T-helper 1 cell (primary cell): ENCODE results near the gene CTSD.

Experiments
- DNase-seq, 5 donors: peaks; one replicate each; pipeline ENCODE4 v3.0.0-alpha.2; 2012 to 2020

The CTSD gene

DNA sequence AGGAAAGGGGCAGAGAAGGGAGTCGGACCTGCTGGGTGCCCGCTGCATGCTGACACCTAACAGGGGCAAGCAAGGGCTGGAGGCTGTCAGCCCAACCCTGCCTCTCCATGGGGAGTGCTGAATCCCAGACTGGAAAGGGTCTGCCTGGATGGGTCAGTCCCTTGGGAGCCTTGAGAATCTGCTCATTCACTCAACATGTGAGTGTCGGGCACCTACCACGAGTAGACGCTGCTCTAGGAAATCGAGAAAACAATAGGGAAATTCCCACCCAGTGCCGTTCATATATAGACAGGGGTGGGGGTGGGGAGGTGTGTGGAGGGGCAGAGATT is 4.4 kb upstream of the CTSD start:
- DNase-seq: no peak

DNA sequence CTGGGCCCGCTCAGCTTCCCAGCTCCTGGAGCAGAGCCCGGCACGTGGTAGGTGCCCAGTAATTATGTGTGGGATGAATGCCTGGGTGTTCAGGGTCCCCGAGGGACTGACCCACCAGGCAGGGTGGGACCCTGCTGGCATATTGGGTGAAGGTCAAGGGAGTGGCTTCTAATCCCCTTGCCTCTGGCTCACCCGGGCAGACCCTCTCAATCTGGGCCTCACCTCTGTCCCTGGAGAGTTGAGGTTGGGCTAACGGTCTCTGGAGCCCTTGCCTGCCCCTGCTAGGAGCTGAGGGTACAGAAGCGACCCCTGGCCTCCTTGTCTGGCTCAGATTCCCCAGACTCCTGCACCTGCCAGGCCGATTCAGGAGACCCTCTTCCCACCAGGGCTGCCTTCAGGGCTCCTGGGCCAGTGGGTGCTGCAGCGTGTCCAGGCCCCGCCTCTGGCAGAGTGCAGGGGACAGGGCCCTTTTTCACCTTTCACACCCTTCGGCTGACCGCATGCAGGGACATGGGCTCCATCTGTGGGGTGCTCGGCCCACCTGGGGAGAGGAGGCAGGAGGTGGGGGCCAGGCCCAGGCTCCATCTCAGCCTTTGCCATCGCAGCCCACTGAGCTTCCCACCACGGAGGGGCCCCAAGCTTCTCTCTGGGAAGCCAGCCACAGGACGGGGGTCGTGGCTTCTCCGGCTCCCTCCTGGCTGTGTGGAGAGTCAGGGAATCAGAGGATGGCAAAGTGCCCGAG is 3.8 kb upstream of the CTSD start:
- peak in 1 of 5 donors; percentile 5 for DNase-seq

DNA sequence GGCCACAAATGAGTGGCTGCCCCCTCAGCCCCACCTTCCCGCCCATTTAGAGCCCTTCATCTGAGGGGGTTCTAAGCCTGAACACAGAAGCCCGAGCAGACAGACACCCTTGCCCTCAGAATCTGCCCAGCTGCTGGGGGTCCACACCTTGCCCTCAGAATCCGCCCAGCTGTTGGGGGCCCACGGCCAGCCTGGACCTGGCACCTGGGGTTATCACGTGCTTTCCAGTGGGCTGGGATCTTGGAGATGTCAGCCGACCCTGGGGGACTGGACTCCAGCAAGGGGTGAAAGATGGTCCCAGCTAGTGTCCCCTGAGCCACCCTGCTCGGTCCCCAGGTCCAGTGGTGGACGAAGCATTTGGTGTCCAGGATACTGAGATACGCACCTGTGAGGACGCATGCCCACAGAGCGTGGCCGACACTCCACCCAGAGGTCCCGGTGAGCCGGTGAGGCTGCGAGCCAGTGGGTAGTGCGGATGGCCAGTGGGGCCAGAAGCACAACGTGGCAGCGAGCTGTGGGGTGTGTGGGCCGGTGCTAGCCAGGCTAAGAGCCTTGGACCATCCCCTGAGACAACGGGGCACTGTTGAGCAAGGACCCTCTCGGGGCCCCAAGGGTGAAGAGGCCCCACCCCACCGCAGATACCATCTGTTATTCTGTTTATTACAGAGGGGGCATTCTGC is 3.1 kb upstream of the CTSD start:
- no peak for DNase-seq

DNA sequence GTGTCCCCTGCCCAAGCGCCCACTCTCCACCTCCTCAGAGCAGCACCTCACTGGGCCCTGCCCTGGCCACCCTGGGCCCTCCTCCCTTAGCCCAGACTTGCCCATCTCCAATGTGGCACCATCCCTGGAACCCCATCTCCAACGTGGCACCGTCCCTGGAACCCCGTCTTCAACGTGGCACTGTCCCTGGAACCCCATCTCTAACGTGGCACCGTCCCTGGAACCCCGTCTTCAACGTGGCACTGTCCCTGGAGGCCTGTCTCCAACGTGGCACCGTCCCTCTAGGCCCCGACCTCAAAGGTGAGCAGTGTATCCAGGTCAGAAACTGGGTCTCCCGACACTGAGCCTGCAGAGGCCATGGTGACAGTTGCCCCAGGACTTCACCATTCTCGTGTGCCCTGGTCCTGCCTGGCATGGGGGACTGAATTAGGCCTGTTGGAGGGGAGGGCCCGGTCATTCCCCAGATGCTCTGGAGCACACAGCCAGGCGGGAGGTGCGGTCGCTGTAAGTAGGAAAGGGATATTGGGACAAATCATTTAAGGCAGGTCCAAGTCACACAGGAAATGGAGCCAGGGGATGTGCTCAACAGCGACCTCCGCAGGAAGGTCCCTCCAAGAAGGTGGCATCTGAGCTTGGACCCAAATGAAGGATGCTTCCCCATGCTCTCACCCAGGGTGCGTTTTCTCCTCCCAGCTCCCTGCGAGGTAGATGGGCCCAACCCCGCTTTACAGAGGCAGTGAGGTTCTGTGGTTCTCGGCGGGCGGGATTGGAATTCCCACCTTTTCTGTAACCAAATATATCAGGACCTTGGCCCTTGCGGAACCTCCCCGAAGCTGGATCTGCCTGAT is 2.4 kb upstream of the CTSD start:
- DNase-seq: peak in 1 of 5 donors; percentile 10

DNA sequence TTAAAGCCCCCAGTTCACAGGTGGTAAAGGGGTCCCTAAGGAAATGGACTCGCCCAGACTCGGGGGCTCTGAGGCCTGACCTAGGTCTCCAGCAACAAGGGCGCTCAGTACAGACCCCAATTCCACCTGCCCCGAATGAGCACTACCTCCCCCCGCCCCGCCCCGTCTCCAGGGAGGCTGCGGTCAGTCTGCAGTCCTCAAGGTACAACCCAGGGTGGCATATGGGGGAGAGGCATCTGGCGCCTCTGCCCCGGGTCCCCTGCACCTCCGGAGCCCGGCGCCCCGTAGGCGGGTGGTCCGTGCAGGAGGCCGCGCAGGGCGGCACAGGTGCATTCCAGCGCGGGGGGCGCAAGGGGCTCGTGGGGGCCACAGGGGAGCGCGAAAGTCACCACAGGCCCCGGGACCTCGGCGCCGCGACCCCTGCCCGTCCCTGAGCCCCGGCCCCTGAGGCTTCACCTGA is 361 bp downstream of the CTSD start:
- no peak for DNase-seq

DNA sequence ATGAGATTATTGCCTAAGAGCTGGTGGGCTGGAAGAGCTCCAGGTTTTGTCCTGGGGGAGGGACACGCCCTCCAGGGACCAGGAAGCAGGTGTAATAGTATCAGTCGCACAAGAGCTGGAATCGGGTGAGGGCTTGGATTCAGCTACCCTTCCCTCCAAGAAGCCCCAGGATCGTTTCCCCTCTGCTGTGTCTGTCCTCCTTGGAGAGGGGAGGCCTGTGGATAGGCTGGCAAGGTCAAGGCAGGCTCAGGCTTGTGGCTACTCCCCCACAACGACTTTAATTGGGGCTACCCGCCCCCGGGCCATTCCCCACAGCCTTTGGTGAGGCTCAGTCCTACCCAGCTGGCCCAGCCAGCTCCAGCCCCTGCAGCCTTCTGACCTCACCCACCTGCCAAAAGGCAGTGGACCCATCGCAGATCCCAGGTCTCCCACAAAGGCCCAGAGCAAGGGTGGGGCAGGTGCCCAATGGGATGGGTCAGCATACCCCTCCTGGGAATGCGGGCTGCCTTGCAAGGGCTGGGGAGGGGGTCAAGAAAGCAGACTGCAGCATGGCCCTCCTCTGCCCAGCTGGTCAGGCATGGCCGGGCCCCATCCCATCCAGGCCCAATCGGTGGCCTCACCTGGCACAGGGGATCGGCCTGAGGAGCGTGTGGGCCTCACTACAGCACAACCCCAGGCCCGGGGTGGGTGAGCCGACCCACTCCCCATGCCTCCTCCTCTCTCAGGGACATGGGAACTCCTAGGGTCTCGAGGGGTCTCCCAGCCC is 1.0 kb downstream of the CTSD start:
- no peak for DNase-seq

DNA sequence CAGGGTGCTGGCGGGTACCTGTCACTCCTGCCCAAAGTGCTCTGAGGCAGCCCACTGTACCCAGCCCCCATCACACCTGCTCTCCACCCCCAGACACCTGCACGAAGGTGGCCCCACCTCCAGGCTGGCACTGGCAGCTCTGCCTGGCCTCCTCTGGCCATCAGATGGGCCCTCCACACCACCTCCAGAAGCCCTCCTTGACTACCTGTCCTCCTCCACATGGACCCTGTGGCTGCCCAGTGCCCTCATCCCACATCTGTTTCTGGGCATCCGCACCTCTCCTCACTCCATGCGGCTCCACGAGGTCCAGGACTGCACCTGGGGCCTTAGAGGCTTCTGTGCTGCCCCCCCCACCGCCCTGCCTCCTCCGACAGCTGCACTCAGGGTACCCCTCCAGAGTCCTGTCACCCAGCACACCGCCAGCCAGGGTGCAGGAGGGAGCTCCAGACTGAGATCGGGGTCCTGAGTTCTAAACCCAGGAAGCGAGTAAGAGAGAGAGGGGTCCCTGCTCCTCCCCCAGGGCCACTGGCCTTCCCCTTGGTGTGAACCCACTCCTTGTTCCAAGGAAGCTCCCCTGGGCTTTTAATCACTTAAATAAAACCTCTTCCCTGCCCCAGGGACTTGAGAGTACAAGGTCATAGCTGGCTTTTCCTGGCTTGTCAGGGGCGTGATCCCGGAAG is 1.7 kb downstream of the CTSD start:
- no peak for DNase-seq

DNA sequence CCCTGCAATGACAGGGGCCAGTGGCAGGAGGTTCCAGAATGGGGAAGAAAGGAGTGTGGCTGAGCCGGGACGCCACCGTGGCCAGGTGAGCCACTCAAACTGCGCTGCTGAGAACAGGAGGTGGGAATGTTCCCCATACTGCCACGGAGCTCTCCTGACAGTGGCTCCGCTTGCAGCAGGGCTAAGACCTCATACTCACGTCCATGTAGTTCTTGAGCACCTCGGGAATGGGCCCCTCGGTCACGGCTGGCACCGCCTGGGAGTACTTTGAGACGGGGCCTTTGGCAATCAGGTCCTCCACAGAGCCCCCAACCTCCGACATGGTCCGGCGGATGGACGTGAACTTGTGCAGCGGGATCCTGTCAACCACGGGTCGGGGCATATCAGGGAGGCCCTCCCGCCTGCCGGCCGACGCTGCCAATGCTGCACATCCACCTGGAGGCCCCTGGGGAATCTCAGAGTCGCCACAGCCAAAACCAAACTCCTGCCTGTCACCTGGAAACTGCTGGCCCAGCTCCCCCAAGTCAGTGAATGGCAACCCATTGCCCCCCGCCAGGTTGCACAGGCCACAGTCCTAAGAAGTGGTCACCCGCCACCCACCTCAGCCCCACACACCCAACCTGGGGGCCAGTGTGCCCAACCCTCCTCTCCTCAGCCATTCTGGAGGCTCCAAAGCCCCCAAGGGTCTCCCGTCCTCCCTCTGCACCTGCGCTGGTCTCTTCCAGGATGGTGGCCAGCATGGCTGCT is 2.4 kb downstream of the CTSD start:
- DNase-seq: no peak

DNA sequence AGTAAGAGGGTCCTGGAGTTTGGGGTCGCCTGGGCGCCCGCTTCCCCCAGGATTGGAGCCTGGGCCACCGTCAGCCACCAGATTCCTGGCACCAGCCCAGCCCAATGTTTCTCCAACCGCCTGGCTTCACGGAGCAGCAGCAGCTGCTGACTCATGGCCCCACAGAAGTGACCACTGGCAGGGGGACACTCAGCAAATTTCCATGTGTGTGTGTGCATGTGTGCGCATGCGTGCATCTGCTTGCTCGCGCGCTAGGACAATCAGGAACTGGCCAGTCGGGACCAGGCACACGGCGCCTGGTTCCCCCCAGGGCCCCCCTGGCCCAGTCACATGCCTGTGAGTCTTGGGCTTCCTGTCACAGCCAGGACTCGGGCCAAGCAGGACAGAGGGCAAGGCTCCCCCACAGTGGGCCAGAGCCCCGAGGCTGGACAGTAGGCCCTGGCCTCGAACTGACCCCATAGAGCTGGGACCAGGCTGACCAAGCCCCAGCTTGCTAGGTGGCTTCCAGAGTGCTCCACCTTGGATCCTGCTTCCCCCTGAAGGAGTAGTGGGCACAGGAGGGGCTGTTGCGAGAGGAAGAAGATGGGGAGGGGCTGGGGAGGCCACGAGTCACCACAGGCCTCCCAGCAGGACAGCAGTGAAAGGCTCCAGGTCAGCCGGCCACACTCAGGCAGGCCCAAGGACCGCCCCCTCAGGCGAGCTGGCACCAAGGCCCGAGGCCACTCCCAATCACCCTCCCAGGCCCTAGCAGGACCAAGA is 3.2 kb downstream of the CTSD start:
- no peak for DNase-seq

DNA sequence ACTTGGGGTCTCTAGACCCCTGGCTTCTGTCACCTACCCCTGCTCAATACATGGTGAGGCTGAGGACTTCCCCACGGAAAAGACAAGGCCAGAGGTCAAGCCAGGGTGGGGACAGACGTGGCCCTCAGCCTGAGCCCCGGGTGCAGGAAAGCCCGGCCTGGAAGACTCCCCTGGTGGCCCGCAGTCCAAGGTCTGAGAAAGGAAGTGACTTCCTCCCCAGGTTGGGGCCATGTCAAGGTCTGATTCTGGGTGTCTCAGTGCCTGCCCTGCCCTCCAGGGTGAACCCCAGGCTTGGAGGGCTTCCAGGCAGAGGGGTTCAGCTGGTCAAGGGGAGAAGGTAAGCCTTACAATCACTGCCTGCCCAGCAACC is 3.9 kb downstream of the CTSD start:
- no peak for DNase-seq

DNA sequence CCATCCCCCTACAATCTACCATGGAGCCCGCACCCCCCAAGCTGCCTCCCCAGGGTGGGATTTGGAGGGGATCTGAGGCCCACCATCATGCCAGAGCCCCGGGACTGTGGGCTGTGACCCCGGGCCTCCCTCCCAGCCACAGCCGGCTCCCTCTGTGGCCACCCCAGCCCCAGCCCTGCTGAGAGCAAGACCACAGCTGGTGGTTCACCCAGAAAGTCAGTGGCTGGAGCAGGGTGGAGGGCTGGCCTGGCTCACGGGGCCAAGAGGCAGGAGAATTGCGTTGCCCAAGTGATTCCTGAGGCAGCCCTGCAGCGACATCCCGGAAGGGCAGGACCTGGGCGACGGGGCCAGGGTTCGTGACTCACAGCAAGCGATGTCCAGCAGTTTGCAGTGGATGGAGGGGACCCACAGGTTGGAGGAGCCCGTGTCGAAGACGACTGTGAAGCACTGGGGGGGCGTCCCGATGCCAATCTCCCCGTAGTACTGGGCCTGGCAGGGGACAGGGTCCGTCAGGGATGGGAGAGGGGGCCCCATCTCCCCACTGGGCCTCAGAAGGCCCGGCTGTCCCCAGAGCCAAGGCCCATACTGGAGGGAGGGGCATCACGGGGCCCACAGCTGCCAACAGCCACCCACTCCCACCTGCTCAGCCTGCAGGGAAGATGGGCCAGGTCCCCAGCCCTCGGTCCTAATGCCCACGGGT is 4.4 kb downstream of the CTSD start:
- DNase-seq: no peak

DNA sequence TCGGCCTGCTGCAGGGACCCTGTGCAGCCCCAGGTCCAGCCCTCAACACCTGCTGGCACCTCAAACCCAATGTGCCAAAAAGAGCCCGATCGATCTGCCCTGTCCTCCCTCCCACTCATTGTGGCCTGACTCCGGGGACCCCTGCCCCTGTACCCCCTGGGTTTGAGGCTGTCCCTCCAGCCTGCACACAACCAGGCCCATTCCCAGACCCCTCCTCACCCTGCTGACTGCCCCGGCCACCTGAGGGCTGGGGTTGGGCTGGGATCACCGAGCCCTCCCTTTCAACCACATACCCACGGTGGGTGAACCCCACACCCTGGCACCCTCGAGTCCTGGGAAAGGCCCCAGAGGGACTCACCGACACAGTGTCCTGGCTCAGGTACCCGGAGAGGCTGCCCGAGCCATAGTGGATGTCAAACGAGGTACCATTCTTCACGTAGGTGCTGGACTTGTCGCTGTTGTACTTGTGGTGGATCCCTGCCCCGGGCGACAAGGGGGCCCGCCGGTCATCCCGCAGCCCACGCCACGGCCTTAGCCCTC is 5.0 kb downstream of the CTSD start:
- no peak for DNase-seq

DNA sequence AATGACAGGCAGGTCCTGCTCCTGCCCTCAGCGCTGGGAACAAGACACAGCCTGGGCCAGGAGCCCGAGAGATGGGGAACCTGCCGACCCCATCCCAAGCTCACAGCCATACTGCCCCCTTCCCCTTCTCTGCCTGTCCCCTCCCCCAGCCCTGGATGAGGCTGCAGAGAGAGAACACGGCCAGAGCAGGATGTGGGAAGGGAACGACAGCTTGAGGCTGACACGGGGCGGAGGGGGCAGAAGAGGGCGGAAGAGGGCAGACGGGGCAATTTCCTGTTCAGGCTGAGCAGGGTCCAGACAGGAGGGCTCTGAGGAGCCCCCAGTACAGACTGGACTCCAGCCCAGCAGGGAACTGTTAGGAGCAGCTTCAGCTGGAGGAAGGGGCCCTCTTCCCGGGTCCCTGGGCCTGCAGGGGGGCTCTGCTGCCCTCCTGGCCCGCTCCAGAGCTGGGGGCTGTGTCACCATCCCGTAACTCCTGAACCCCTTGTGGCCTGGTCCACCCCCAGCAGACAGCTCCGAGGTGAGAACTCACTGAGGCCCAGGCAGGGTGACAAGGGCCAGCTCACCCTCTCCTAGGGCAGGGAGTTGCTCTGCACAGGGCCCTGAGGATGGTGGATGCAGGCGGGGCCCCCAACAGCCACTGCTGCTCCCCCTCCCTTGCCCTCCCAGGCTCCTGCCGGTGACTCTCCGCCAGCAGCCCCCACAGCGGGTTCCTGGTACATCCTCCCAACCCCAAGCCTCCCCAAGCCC is 5.7 kb downstream of the CTSD start:
- peak in 1 of 5 donors; percentile 81 for DNase-seq

DNA sequence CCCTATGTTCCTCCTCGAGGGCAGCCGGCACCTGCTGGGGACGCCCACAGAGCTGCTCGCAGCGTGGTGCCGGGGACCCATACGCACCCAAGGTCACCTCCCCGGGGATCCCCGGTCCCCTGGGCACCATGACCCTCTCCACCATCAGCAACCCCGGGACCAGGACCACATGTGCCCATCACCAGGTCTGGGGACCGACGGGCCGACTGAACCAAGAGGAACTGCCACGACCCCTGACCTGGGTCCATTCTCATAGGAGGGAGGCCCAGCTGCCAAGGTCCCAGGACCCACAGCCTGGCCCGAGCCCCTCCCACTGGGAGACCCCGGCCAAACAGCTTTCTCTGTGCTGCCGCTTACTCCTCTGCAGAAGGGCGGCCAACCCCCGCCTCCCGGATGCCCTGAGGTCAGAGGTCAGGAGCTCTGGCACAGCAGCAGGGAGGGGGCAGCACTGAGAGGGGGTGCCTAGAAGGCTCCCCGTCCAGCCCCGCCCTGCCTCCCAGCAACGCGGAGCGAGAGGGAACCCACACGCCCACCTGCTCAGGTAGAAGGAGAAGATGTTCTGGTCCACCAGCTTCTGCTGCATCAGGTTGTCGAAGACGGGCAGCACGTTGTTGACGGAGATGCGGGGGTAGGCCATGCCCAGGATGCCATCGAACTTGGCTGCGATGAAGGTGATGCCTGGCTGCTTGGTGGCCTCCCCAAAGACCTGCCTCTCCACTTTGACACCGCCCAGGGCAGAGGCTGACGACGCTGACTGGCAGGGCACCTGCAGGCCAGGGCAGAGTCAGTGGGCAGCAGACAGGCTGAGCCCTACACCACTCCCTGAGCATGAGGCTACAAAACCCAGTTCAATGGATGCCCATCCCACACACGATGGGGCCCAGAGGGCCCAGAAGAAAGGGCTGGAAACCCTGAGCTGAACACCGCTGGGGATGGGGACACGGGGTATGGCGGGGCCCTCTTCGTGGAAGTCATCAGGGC is 6.6 kb downstream of the CTSD start:
- no peak for DNase-seq

DNA sequence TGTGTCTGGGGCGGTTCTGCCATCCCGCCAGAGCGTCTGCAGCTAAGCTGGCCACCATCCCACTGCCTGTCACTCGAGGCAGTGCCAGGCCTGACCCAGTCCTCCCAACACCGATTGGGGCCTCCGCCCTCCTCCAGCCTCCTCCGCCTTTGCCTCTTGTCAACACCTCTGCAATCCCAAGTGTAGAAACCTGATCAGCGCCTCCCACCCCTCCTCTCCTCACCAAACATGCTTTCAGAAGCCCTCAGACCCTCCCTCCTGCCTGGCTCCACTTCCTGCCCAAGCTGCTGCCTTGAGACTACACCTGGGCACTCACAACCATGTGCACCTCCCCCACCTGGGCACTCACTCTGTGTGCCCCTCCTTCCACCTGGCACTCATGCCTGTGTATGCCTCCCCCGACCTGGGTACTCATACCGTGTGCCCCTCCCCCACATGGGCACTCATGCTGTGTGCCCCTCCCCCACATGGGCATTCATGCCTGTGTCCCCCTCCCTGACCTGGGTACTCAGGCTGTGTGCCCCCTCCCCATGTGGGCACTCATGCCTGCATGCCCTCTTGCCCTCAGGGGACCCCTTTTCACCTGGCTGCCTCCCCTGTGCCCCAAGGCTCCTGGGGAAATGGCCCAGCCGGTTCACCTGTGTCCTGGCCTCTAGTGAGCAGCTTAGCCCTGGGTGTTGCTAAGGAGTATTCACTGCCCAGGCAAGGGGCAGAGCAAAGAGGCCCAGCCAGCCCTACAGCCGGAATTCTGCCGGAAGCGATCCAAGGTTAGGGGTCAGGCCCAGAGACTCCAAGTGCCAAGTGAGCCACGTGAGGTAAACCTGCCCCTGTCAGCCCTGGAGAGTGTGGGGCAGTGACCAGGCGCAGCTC is 7.8 kb downstream of the CTSD start:
- DNase-seq: no peak

DNA sequence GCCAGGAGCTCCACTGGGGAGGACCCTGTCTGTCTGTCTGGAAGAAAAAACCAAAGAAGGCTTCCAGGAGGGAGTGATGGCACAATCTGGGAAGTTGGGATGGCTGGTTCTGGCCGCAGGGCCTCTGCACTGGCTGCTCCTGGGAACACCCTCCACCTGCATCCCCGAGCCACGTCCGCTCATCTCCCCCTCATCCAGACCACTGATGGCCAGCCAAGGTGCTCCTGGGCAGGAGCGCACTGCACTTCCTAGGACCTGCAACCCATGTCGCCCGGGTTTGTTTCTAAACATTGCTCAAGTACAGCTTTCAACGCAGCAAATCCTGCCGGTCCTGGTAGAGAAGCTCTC is 8.4 kb downstream of the CTSD start:
- no peak for DNase-seq
